ENCODE measurements around the gene POLR2I.

DNA sequence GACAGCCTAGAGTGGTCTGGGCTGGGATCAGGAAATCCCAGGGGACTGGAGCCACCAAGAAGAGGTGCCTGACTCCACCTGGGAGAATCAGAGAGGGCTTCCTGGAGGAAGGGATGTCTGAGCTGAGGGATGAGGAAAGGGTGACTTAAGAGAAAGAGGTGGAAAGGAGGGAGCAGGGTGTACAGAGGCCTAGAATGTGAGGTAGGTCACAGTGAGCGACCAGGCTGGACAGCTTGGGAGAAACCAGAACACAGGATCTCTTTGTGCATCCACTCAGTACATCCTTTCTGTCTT, 1.6 kb upstream of the POLR2I start:
- TF ChIP-seq, protein P1, sequence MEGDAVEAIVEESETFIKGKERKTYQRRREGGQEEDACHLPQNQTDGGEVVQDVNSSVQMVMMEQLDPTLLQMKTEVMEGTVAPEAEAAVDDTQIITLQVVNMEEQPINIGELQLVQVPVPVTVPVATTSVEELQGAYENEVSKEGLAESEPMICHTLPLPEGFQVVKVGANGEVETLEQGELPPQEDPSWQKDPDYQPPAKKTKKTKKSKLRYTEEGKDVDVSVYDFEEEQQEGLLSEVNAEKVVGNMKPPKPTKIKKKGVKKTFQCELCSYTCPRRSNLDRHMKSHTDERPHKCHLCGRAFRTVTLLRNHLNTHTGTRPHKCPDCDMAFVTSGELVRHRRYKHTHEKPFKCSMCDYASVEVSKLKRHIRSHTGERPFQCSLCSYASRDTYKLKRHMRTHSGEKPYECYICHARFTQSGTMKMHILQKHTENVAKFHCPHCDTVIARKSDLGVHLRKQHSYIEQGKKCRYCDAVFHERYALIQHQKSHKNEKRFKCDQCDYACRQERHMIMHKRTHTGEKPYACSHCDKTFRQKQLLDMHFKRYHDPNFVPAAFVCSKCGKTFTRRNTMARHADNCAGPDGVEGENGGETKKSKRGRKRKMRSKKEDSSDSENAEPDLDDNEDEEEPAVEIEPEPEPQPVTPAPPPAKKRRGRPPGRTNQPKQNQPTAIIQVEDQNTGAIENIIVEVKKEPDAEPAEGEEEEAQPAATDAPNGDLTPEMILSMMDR (conservative IDR thresholded peaks at IDR 0.05), result no peak
- TF ChIP-seq ZFX (IDR thresholded peaks at IDR 0.05), result no peak
